A549 treated with RU486 at 1 μM for 4 hours (cell line): ENCODE results near the gene MGST3. TPM values are rescaled to one million over a fixed set of nuclear protein-coding genes. Genes with fewer than 3 reads are reported as not detected.

Experiments used
- total RNA-seq: library from RNA; stranded (reverse); fragments of 200-300 nt; extraction: Qiagen RNA extraction; gene quantifications from 5 replicates; pipeline ENCODE4 v1.2.3, GENCODE V29; 2022; ENCODE audit warnings: low read depth

MGST3 gene
- 190 to 259 TPM (median 206 TPM) in 5 replicates for total RNA-seq

DNA sequence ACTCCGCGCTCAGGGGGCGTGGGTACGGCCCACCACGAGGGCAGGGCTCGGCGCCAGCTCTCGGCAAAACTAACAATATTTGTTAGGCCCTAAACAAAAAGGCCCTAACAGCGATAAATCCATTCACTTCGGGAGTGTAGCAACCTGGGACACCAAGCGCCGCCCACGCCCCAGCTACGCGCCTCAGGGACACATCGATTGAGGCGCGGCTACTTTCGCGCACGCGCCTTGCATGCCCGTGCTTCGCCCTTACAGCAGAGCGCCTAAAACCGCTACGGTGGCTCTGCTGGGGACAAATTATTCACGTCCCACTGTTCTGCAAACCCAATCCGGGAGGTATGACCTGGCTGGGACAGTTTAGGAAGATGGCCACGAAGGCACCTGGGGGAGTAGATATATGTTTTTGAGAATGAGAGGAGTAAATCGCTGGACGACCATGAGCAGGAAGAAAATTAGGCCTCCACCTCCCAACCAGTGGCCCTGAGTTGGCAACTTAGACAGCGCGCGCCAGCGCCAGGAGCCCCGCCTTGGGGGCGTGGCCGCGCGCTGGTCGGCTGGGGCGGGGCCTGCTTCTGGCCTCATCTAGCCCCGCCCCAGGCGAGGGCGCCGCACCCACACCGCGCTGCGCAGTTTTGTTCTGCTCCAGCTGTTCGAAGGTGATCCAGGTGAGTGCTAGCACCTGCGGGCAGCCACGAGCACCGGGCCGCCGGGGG, at the start of gene MGST3:
Gene MGST3, plus strand, starts transcription at position 606 of the 713 bp plus-strand sequence. CDS start 18,614 bp downstream, outside the sequence.

GRCh38 chr1:165697881-165698760, 67.1 kb downstream of the MGST3 start, which contains the start of gene ALDH9A1:
ALDH9A1 (minus strand) TSS chr1:165698562; CDS start chr1:165698558, 4 bp downstream.

Other genes starting within 250 kb of the MGST3 start
- not detected in 5 replicates for gene RXRG, start 186.1 kb upstream of the MGST3 start, total RNA-seq
- gene LRRC52, start 87.2 kb upstream of the MGST3 start, total RNA-seq: not detected in 5 replicates
- 32.8 to 45.7 TPM (median 41.5 TPM) in 5 replicates for gene ALDH9A1, start 67.3 kb downstream of the MGST3 start, total RNA-seq
- gene TMCO1, start 137.6 kb downstream of the MGST3 start, total RNA-seq: 154 to 190 TPM (median 159 TPM) in 5 replicates
- gene UCK2, start 196.4 kb downstream of the MGST3 start, total RNA-seq: 106 to 116 TPM (median 112 TPM) in 5 replicates